GM18873 (cell line): ENCODE data around the gene PSME3IP1.

Experiments used
- ATAC-seq: cut with Tn5 transposase; IDR thresholded peaks from one replicate; pipeline ENCODE4 v1.9.1; 2021; ENCODE audit warnings: mild to moderate bottlenecking, moderate library complexity, moderate number of reproducible peaks; ENCODE audit not compliant: unreplicated experiment, low FRiP score

The PSME3IP1 gene

GRCh38 chr16:57105184-57105583 lies 80.7 kb downstream of the PSME3IP1 start:
- ATAC-seq = no peak

- no peak for ATAC-seq
Observed at GRCh38 chr16:57104706-57105105, 81.1 kb downstream of the PSME3IP1 start.

- ATAC-seq = no peak
Observed at GRCh38 chr16:57102888-57103851, 82.7 kb downstream of the PSME3IP1 start.
